ENCODE data around the gene IDH1. TPM values are rescaled to one million over a fixed set of nuclear protein-coding genes. Genes with fewer than 3 reads are reported as not detected.
"Not testable (repeated sequence)": the region's sequence is repeated elsewhere in the genome, so short reads cannot be mapped to it uniquely, and the experiment has no call there.

Gene IDH1
- total and polyA plus RNA-seq, 7 donors: 34.2 to 287 (median 46.4) TPM

DNA sequence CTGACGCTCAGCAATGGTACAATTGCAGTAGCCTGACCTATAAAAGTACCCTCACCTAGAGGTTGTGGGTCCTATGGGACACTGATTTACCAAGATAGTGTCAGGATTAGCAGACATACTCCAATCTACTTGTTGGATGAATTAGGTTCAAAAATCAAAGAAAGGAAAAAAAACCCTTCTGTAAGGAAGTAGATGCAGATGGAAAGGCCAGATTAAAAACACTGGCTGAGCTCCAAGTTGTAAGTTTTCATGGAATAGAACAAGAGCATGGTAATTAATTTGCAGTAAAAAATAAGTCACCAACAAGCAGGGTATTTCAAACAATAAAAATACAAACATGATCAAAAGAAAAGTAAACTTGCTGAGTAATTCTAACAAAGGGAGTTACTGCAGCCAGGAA lies 26.4 kb downstream of the IDH1 start:
- no peak for DNase-seq
- WGBS, 2 donors: 57 to 74% methylated on average over 1 of the region's 1 CpG
- H3K4me3 ChIP-seq: no peak overlapping the region

GRCh38 chr2:208227581-208228232 lies 27.2 kb downstream of the IDH1 start:
- DNase-seq: no peak
- intact Hi-C loops (cut with DNase I): no loop called here
- no peaks in the 10 kb centered on the region for H3K27me3 ChIP-seq
- H3K4me1 ChIP-seq: no peaks in the 10 kb centered on the region
- TF ChIP-seq, protein P1, sequence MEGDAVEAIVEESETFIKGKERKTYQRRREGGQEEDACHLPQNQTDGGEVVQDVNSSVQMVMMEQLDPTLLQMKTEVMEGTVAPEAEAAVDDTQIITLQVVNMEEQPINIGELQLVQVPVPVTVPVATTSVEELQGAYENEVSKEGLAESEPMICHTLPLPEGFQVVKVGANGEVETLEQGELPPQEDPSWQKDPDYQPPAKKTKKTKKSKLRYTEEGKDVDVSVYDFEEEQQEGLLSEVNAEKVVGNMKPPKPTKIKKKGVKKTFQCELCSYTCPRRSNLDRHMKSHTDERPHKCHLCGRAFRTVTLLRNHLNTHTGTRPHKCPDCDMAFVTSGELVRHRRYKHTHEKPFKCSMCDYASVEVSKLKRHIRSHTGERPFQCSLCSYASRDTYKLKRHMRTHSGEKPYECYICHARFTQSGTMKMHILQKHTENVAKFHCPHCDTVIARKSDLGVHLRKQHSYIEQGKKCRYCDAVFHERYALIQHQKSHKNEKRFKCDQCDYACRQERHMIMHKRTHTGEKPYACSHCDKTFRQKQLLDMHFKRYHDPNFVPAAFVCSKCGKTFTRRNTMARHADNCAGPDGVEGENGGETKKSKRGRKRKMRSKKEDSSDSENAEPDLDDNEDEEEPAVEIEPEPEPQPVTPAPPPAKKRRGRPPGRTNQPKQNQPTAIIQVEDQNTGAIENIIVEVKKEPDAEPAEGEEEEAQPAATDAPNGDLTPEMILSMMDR (IDR thresholded peaks at IDR 0.05): no peak
- TF ChIP-seq POLR2A (IDR thresholded peaks at IDR 0.05) (no peak), POLR2AphosphoS5 (IDR thresholded peaks at IDR 0.05) (no peak), EP300 (IDR thresholded peaks at IDR 0.05) (no peak)
- H3K4me3 ChIP-seq: no peak overlapping the region
- no peak overlapping the region for H3K27ac ChIP-seq
- 96 to 97% methylated on average over 33 of the region's 33 CpGs for WGBS, 2 donors
- H3K36me3 ChIP-seq: no peaks in the 10 kb centered on the region
- no peaks in the 10 kb centered on the region for H3K9me3 ChIP-seq

More for the DNA sequence above, 26.4 kb downstream of the IDH1 start:
- TF ChIP-seq EP300 (IDR thresholded peaks at IDR 0.05) (no peak), POLR2A (IDR thresholded peaks at IDR 0.05) (no peak), POLR2AphosphoS5 (IDR thresholded peaks at IDR 0.05) (no peak)
- TF ChIP-seq, protein P1 (IDR thresholded peaks at IDR 0.05): no peak
- Histone ChIP-seq H3K4me1 (no peaks in the 10 kb centered on the region), H3K27ac (no peak overlapping the region), H3K36me3 (no peaks in the 10 kb centered on the region), H3K9me3 (no peaks in the 10 kb centered on the region), H3K27me3 (no peaks in the 10 kb centered on the region)
- intact Hi-C loops (cut with DNase I): no loop called here

DNA sequence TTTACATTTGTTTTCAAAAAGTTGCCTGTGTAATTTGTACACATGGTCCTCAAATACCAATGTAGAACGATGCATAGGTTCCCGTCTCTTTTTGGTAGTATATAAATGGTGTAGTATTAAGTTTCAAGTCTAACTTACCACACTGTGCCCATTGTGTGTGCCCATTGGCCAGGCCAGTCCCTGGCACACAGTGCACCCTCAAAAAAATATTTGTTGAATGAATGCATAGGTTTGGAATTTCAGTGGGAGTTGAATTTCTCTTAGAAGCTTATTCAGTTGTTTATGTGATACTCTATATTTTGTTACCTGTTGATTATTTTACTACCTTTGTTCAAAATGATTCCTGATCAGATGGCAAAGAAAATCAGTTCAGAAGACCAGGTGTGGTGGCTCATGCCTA lies 30.1 kb downstream of the IDH1 start:
- TF ChIP-seq, protein P1 (IDR thresholded peaks at IDR 0.05): no peak
- no peak for TF ChIP-seq EP300 (IDR thresholded peaks at IDR 0.05)
- TF ChIP-seq POLR2AphosphoS5 (IDR thresholded peaks at IDR 0.05): no peak
- no peak for TF ChIP-seq POLR2A (IDR thresholded peaks at IDR 0.05)
- H3K27me3 ChIP-seq: no peaks in the 10 kb centered on the region
- no peak overlapping the region for H3K4me3 ChIP-seq
- intact Hi-C loops (cut with DNase I): no loop called here
- no peak overlapping the region for H3K27ac ChIP-seq
- H3K9me3 ChIP-seq: no peaks in the 10 kb centered on the region
- no peaks in the 10 kb centered on the region for H3K36me3 ChIP-seq
- 96 to 99% methylated on average over 2 of the region's 2 CpGs for WGBS, 2 donors
- no peak for DNase-seq
- no peaks in the 10 kb centered on the region for H3K4me1 ChIP-seq

GRCh38 chr2:208222351-208222750 lies 32.5 kb downstream of the IDH1 start:
- H3K36me3 ChIP-seq: no peaks in the 10 kb centered on the region
- H3K4me3 ChIP-seq: no peak overlapping the region
- H3K27ac ChIP-seq: no peak overlapping the region
- no peak for DNase-seq
- no peaks in the 10 kb centered on the region for H3K9me3 ChIP-seq
- WGBS, 2 donors: 91 to 93% methylated on average over 3 of the region's 3 CpGs
- no peaks in the 10 kb centered on the region for H3K4me1 ChIP-seq
- H3K27me3 ChIP-seq: no peaks in the 10 kb centered on the region
- TF ChIP-seq POLR2AphosphoS5 (IDR thresholded peaks at IDR 0.05) (no peak), POLR2A (IDR thresholded peaks at IDR 0.05) (no peak), EP300 (IDR thresholded peaks at IDR 0.05) (no peak)
- TF ChIP-seq, protein P1 (IDR thresholded peaks at IDR 0.05): no peak
- intact Hi-C loops (cut with DNase I): no loop called here

GRCh38 chr2:208221873-208222272 lies 33.0 kb downstream of the IDH1 start:
- H3K27me3 ChIP-seq; H3K4me3 ChIP-seq; H3K36me3 ChIP-seq; DNase-seq; intact Hi-C loops (cut with DNase I); H3K27ac ChIP-seq; H3K9me3 ChIP-seq; H3K4me1 ChIP-seq: not testable (repeated sequence)
- 89 to 92% methylated on average over 3 of the region's 3 CpGs for WGBS, 2 donors
